HG03103 (cell line): ENCODE data around the gene IL6R.
"Not testable (repeated sequence)": the region's sequence is repeated elsewhere in the genome, so short reads cannot be mapped to it uniquely, and the experiment has no call there.

Source experiments
- ATAC-seq: cut with Tn5 transposase; IDR thresholded peaks from one replicate; pipeline ENCODE4 v1.9.1; 2021; ENCODE audit warnings: low read depth; ENCODE audit not compliant: unreplicated experiment

Gene IL6R

GRCh38 chr1:154404984-154405746 lies at the start of gene IL6R:
Gene IL6R, plus strand, starts transcription at chr1:154405343. Its CDS starts 287 bp downstream, at chr1:154405630.
- ATAC-seq: no peak

- no peak for ATAC-seq
These were observed 46.6 kb upstream of the IL6R start for GRCh38 chr1:154358519-154358918.

- ATAC-seq: no peak
These were observed 44.9 kb upstream of the IL6R start for GRCh38 chr1:154360288-154360687.

GRCh38 chr1:154360881-154361280 lies 44.3 kb upstream of the IL6R start:
- ATAC-seq: not testable (repeated sequence)

- no peak for ATAC-seq
These were observed 43.8 kb upstream of the IL6R start for GRCh38 chr1:154361357-154361756.

- no peak for ATAC-seq
These were observed 33.7 kb upstream of the IL6R start for GRCh38 chr1:154371436-154371835.

- not testable (repeated sequence) for ATAC-seq
These were observed 31.3 kb upstream of the IL6R start for GRCh38 chr1:154373777-154374357.

- no peak for ATAC-seq
These were observed 25.8 kb upstream of the IL6R start for GRCh38 chr1:154379301-154379700.

GRCh38 chr1:154384650-154385489 lies 20.3 kb upstream of the IL6R start:
- ATAC-seq: no peak

GRCh38 chr1:154386643-154387352 lies 18.3 kb upstream of the IL6R start:
- ATAC-seq: no peak

GRCh38 chr1:154391086-154391770 lies 13.9 kb upstream of the IL6R start:
- no peak for ATAC-seq

- ATAC-seq: no peak
These were observed 7.0 kb upstream of the IL6R start for GRCh38 chr1:154398141-154398540.

GRCh38 chr1:154398678-154399077 lies 6.5 kb upstream of the IL6R start:
- ATAC-seq: no peak

- no peak for ATAC-seq
These were observed 4.8 kb upstream of the IL6R start for GRCh38 chr1:154400381-154400801.

- ATAC-seq: no peak
These were observed 2.7 kb upstream of the IL6R start for GRCh38 chr1:154402409-154402921.

- ATAC-seq: no peak
These were observed 1.7 kb upstream of the IL6R start for GRCh38 chr1:154403261-154403943.

- no peak for ATAC-seq
These were observed 1.2 kb upstream of the IL6R start for GRCh38 chr1:154403983-154404382.

- ATAC-seq: no peak
These were observed 622 bp upstream of the IL6R start for GRCh38 chr1:154404511-154404931.
